ENCODE measurements around the gene CDK15.
A peak's percentile ranks its signal among the peaks of the same experiment; 100 is the strongest.

The CDK15 gene

GRCh38 chr2:201906777-201907562 is 100.6 kb downstream of the CDK15 start:
- WGBS (ENCODE audit: extremely low coverage, insufficient coverage, low lambda C conversion rate) = no CpG with 5 or more reads among the region's 10 CpGs
- Histone ChIP-seq H3K36me3 (ENCODE audit: control insufficient read depth, insufficient read depth, low read length) (no peaks in the 10 kb centered on the region), H3K4me1 (ENCODE audit: control insufficient read depth, low read depth, low read length) (peaks cover 26% of the 10 kb centered on the region), H3K79me1 (ENCODE audit: low read length) (no peaks in the 10 kb centered on the region), H2BK120ac (ENCODE audit: low read depth, low read length) (peak overlapping the region; percentile 96), H4K8ac (ENCODE audit: low read depth, low read length) (no peak overlapping the region), H3K4me2 (ENCODE audit: low read length) (no peak overlapping the region), H3K79me2 (ENCODE audit: control insufficient read depth, insufficient read depth, low read length) (no peaks in the 10 kb centered on the region), H3K23ac (ENCODE audit: low read length) (no peak overlapping the region), H3K4me3 (ENCODE audit: low read length) (no peak overlapping the region), H3K18ac (ENCODE audit: low read length) (peak overlapping the region; percentile 83), H3K27ac (ENCODE audit: low read depth, low read length) (peak overlapping the region; percentile 89), H4K5ac (ENCODE audit: low read length) (peak overlapping the region; percentile 92), H2BK5ac (ENCODE audit: low read length) (peak overlapping the region; percentile 37), H3K9ac (ENCODE audit: low read length) (no peak overlapping the region), H2AK5ac (ENCODE audit: low read length) (no peak overlapping the region), H3K56ac (ENCODE audit: low read length) (peak overlapping the region; percentile 70), H3K4ac (ENCODE audit: low read depth, low read length) (peak overlapping the region; percentile 75), H2BK15ac (replicated peaks; ENCODE audit: low read depth) (peak overlapping the region; percentile 59), H3K27me3 (ENCODE audit: insufficient read depth, low read length, poor library complexity) (no peaks in the 10 kb centered on the region)
- peak; percentile 98 for DNase-seq

- DNase-seq = no peak
- Histone ChIP-seq H3K27ac (ENCODE audit: low read depth, low read length) (peak overlapping the region; percentile 89), H2BK120ac (ENCODE audit: low read depth, low read length) (peak overlapping the region; percentile 96), H4K5ac (ENCODE audit: low read length) (peak overlapping the region; percentile 92), H3K56ac (ENCODE audit: low read length) (peak overlapping the region; percentile 70), H3K4ac (ENCODE audit: low read depth, low read length) (peak overlapping the region; percentile 75), H3K79me1 (ENCODE audit: low read length) (no peaks in the 10 kb centered on the region), H3K9ac (ENCODE audit: low read length) (no peak overlapping the region), H3K27me3 (ENCODE audit: insufficient read depth, low read length, poor library complexity) (no peaks in the 10 kb centered on the region), H2AK5ac (ENCODE audit: low read length) (peak overlapping the region; percentile 70), H3K4me1 (ENCODE audit: control insufficient read depth, low read depth, low read length) (peaks cover 26% of the 10 kb centered on the region), H3K4me3 (ENCODE audit: low read length) (no peak overlapping the region), H4K8ac (ENCODE audit: low read depth, low read length) (no peak overlapping the region), H3K36me3 (ENCODE audit: control insufficient read depth, insufficient read depth, low read length) (no peaks in the 10 kb centered on the region), H3K4me2 (ENCODE audit: low read length) (no peak overlapping the region), H3K18ac (ENCODE audit: low read length) (peak overlapping the region; percentile 83), H2BK15ac (replicated peaks; ENCODE audit: low read depth) (no peak overlapping the region), H3K23ac (ENCODE audit: low read length) (no peak overlapping the region), H3K79me2 (ENCODE audit: control insufficient read depth, insufficient read depth, low read length) (no peaks in the 10 kb centered on the region), H2BK5ac (ENCODE audit: low read length) (peak overlapping the region; percentile 37)
- WGBS (ENCODE audit: extremely low coverage, insufficient coverage, low lambda C conversion rate) = no CpG with 5 or more reads among the region's 4 CpGs
Observed at GRCh38 chr2:201907563-201907881, 101.2 kb downstream of the CDK15 start.

GRCh38 chr2:201908901-201909300 is 102.6 kb downstream of the CDK15 start:
- Histone ChIP-seq H3K9ac (ENCODE audit: low read length) (no peak overlapping the region), H4K8ac (ENCODE audit: low read depth, low read length) (no peak overlapping the region), H3K18ac (ENCODE audit: low read length) (no peak overlapping the region), H2BK120ac (ENCODE audit: low read depth, low read length) (no peak overlapping the region), H4K5ac (ENCODE audit: low read length) (no peak overlapping the region), H3K79me2 (ENCODE audit: control insufficient read depth, insufficient read depth, low read length) (no peaks in the 10 kb centered on the region), H3K79me1 (ENCODE audit: low read length) (no peaks in the 10 kb centered on the region), H2AK5ac (ENCODE audit: low read length) (no peak overlapping the region), H3K23ac (ENCODE audit: low read length) (no peak overlapping the region), H3K4ac (ENCODE audit: low read depth, low read length) (no peak overlapping the region), H3K27me3 (ENCODE audit: insufficient read depth, low read length, poor library complexity) (no peaks in the 10 kb centered on the region), H3K56ac (ENCODE audit: low read length) (no peak overlapping the region), H2BK15ac (replicated peaks; ENCODE audit: low read depth) (no peak overlapping the region), H3K4me2 (ENCODE audit: low read length) (no peak overlapping the region), H3K36me3 (ENCODE audit: control insufficient read depth, insufficient read depth, low read length) (no peaks in the 10 kb centered on the region), H3K4me1 (ENCODE audit: control insufficient read depth, low read depth, low read length) (peaks cover 26% of the 10 kb centered on the region), H2BK5ac (ENCODE audit: low read length) (no peak overlapping the region), H3K27ac (ENCODE audit: low read depth, low read length) (no peak overlapping the region), H3K4me3 (ENCODE audit: low read length) (no peak overlapping the region)
- WGBS (ENCODE audit: extremely low coverage, insufficient coverage, low lambda C conversion rate) = no CpG with 5 or more reads among the region's 2 CpGs
- DNase-seq = no peak

- Histone ChIP-seq H3K18ac (ENCODE audit: low read length) (peak overlapping the region; percentile 71), H3K56ac (ENCODE audit: low read length) (no peak overlapping the region), H2BK5ac (ENCODE audit: low read length) (no peak overlapping the region), H3K36me3 (ENCODE audit: control insufficient read depth, insufficient read depth, low read length) (no peaks in the 10 kb centered on the region), H4K5ac (ENCODE audit: low read length) (no peak overlapping the region), H3K27me3 (ENCODE audit: insufficient read depth, low read length, poor library complexity) (no peaks in the 10 kb centered on the region), H4K8ac (ENCODE audit: low read depth, low read length) (no peak overlapping the region), H3K27ac (ENCODE audit: low read depth, low read length) (no peak overlapping the region), H3K79me1 (ENCODE audit: low read length) (no peaks in the 10 kb centered on the region), H3K79me2 (ENCODE audit: control insufficient read depth, insufficient read depth, low read length) (no peaks in the 10 kb centered on the region), H3K4me2 (ENCODE audit: low read length) (no peak overlapping the region), H3K23ac (ENCODE audit: low read length) (no peak overlapping the region), H2AK5ac (ENCODE audit: low read length) (no peak overlapping the region), H3K4me1 (ENCODE audit: control insufficient read depth, low read depth, low read length) (peaks cover 25% of the 10 kb centered on the region), H2BK120ac (ENCODE audit: low read depth, low read length) (peak overlapping the region; percentile 80), H3K4me3 (ENCODE audit: low read length) (no peak overlapping the region), H3K4ac (ENCODE audit: low read depth, low read length) (peak overlapping the region; percentile 28), H2BK15ac (replicated peaks; ENCODE audit: low read depth) (no peak overlapping the region), H3K9ac (ENCODE audit: low read length) (no peak overlapping the region)
- no CpG with 5 or more reads among the region's 4 CpGs for WGBS (ENCODE audit: extremely low coverage, insufficient coverage, low lambda C conversion rate)
- DNase-seq = no peak
Observed at GRCh38 chr2:201909348-201909747, 103.0 kb downstream of the CDK15 start.

- no CpG with 5 or more reads among the region's 4 CpGs for WGBS (ENCODE audit: extremely low coverage, insufficient coverage, low lambda C conversion rate)
- no peak overlapping the region for H3K4me2 ChIP-seq (ENCODE audit: low read length)
- H2BK15ac ChIP-seq (replicated peaks; ENCODE audit: low read depth) = no peak overlapping the region
- H2BK5ac ChIP-seq (ENCODE audit: low read length) = peak overlapping the region; percentile 43
- H3K27ac ChIP-seq (ENCODE audit: low read depth, low read length) = no peak overlapping the region
- peak overlapping the region; percentile 71 for H3K18ac ChIP-seq (ENCODE audit: low read length)
- no peak overlapping the region for H4K8ac ChIP-seq (ENCODE audit: low read depth, low read length)
- H4K5ac ChIP-seq (ENCODE audit: low read length) = no peak overlapping the region
- no peaks in the 10 kb centered on the region for H3K27me3 ChIP-seq (ENCODE audit: insufficient read depth, low read length, poor library complexity)
- H3K56ac ChIP-seq (ENCODE audit: low read length) = peak overlapping the region; percentile 59
- no peak overlapping the region for H2AK5ac ChIP-seq (ENCODE audit: low read length)
- H3K23ac ChIP-seq (ENCODE audit: low read length) = no peak overlapping the region
- H3K79me1 ChIP-seq (ENCODE audit: low read length) = no peaks in the 10 kb centered on the region
- H3K79me2 ChIP-seq (ENCODE audit: control insufficient read depth, insufficient read depth, low read length) = no peaks in the 10 kb centered on the region
- H3K9ac ChIP-seq (ENCODE audit: low read length) = no peak overlapping the region
- H3K4me1 ChIP-seq (ENCODE audit: control insufficient read depth, low read depth, low read length) = peaks cover 18% of the 10 kb centered on the region
- H2BK120ac ChIP-seq (ENCODE audit: low read depth, low read length) = peak overlapping the region; percentile 80
- H3K4me3 ChIP-seq (ENCODE audit: low read length) = no peak overlapping the region
- H3K36me3 ChIP-seq (ENCODE audit: control insufficient read depth, insufficient read depth, low read length) = no peaks in the 10 kb centered on the region
- H3K4ac ChIP-seq (ENCODE audit: low read depth, low read length) = peak overlapping the region; percentile 28
- no peak for DNase-seq
Observed at GRCh38 chr2:201909961-201910361, 103.6 kb downstream of the CDK15 start.

GRCh38 chr2:201911372-201911771 is 105.0 kb downstream of the CDK15 start:
- Histone ChIP-seq H3K9ac (ENCODE audit: low read length) (no peak overlapping the region), H3K27me3 (ENCODE audit: insufficient read depth, low read length, poor library complexity) (no peaks in the 10 kb centered on the region), H3K4ac (ENCODE audit: low read depth, low read length) (peak overlapping the region; percentile 98), H3K18ac (ENCODE audit: low read length) (peak overlapping the region; percentile 69), H2BK15ac (replicated peaks; ENCODE audit: low read depth) (peak overlapping the region; percentile 89), H3K36me3 (ENCODE audit: control insufficient read depth, insufficient read depth, low read length) (no peaks in the 10 kb centered on the region), H3K79me2 (ENCODE audit: control insufficient read depth, insufficient read depth, low read length) (no peaks in the 10 kb centered on the region), H2BK120ac (ENCODE audit: low read depth, low read length) (no peak overlapping the region), H4K5ac (ENCODE audit: low read length) (no peak overlapping the region), H3K27ac (ENCODE audit: low read depth, low read length) (no peak overlapping the region), H3K23ac (ENCODE audit: low read length) (no peak overlapping the region), H3K56ac (ENCODE audit: low read length) (no peak overlapping the region), H3K4me2 (ENCODE audit: low read length) (no peak overlapping the region), H2BK5ac (ENCODE audit: low read length) (peak overlapping the region; percentile 2), H3K79me1 (ENCODE audit: low read length) (no peaks in the 10 kb centered on the region), H4K8ac (ENCODE audit: low read depth, low read length) (no peak overlapping the region), H3K4me3 (ENCODE audit: low read length) (no peak overlapping the region), H3K4me1 (ENCODE audit: control insufficient read depth, low read depth, low read length) (peaks cover 13% of the 10 kb centered on the region), H2AK5ac (ENCODE audit: low read length) (no peak overlapping the region)
- DNase-seq = no peak
- no CpG with 5 or more reads among the region's 4 CpGs for WGBS (ENCODE audit: extremely low coverage, insufficient coverage, low lambda C conversion rate)
